Measurements from ENCODE around the gene PRELID3B.
"Not testable (repeated sequence)": the region's sequence is repeated elsewhere in the genome, so short reads cannot be mapped to it uniquely, and the experiment has no call there.

Gene PRELID3B

DNA sequence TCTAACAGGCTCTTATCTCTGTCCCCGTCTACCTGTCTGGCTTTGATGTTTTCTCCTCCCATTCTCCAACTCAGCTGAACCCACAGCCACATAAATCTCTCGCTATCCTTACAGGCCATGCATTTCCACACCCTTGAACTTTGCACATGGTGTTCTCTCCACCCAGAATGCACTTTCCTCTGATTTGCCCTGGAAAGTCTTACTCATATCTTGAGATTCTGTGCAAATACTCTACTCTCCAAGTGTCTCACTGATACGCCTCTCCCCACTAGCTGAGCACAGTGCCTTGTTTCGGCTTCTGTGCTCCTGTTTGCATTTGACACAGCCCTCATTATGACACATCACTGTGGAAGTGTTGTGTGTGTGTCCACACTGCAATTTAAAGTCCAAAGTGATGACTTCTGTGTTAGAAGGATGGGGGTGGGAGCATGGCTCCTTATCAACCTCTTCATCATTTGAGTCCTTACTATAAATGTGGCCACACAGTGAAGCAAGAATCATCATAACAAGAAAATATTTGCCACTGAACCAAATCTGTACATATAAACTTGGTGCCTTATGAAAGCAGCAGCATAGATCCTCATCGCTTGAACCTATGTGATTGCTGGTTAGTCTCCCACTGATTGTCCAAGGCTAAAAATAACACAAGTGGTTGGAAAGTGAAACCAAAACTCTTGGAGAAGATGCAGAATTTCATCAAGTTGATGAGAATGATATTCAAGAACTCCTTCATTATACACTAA is 5.5 kb upstream of the PRELID3B start:
- DNase-seq = peak; percentile 25

GRCh38 chr20:59046862-59047261 is 4.3 kb upstream of the PRELID3B start:
- no peak for DNase-seq

DNA sequence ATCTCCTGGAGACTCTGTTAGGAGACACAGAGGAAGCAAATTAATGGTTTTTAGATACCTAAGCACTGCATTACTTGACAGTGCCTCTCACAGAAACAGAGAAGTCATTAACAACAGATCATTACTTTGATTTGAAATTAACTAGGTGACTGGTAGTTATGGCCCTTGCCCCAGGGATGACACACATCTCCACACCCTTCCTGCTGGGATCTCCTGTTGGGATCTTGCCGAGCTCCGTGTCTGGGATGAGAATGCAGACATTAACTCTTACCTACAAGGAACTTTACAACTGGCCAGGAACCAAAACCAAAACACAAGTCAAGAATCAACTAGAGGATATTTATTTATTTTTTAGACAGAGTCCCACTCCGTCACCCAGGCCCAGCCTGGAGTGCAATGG is 2.2 kb upstream of the PRELID3B start:
- no peak for DNase-seq

DNA sequence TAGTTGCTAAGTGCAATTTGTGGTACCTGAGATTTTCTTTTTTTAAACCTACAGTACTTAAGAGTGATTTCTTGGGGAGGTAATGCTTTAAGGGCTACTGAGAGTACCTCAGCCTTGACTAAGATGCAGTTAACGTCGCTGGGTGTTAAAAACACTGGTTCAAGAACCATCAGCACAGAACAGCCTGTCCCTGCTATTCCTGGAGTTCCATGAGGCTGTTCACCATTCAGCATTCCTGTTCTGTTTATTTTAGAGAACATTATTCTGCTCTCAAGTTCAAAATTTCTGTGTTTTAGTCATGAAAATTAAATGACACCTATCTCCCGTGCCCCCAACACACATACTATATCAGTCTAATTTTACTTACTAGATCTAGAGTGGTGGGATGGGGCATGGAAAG is 1.7 kb upstream of the PRELID3B start:
- no peak for DNase-seq

DNA sequence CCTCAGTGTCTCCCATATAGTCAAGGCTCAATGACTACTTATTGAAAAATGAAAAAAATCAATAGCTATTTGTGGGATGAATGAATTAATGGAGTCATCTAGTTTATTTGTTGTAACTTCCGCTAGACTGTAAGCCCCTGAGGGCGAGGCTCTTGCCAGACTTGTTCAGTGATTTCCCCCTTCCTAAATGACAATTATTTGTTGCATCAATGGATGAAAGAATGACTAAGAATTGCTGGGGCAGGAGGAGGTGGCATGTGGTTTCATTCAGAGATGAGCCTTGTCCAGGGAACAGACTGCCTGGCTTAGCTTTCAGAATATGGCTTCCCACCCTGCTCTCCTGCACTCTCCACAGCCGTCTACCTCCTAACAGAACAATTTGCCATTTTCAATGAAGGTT is 1.1 kb upstream of the PRELID3B start:
- no peak for DNase-seq

GRCh38 chr20:59042796-59043631 is 428 bp upstream of the PRELID3B start:
- peak; percentile 95 for DNase-seq

DNA sequence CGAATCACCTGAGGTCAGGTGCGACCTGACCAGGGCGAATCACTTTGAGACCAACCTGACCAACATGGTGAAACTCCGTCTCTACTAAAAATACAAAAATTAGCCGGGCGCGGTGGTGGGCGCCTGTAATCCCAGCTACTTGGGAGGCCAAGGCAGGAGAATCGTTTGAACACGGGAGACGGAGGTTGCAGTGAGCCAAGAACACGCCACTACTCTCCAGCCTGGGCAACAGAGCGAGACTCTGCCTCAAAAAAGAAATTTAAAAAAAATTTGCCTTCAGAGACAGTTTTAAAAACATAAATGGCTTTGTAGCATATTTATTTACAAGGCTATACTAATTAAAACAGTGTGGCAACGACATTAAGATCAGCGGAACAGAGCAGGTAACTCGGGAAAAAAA is 1.1 kb downstream of the PRELID3B start:
- DNase-seq = not testable (repeated sequence)

GRCh38 chr20:59040667-59041066 is 1.9 kb downstream of the PRELID3B start:
- DNase-seq = no peak

GRCh38 chr20:59039233-59039632 is 3.4 kb downstream of the PRELID3B start:
- DNase-seq = no peak

DNA sequence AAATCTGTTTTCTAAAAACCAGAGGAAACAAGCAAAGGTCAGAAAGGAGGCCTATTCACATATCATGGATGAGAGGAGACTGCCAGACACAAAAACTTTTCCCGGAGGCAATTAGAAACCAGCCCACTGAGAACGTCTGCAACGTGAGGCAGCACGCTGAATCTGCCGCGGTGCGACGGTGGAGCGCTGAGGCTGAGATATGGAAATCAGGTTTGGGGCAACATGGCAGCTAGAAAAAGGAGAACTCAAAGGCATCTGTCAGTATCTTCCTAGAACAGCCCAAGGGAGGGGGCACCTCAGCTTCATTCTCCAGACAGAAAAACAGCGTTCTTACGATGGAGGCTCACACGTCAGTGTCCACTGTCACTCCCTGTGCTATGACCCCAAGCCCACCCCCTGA is 5.2 kb downstream of the PRELID3B start:
- no peak for DNase-seq

- DNase-seq = no peak
These were observed 7.2 kb downstream of the PRELID3B start for GRCh38 chr20:59035381-59035780.

DNA sequence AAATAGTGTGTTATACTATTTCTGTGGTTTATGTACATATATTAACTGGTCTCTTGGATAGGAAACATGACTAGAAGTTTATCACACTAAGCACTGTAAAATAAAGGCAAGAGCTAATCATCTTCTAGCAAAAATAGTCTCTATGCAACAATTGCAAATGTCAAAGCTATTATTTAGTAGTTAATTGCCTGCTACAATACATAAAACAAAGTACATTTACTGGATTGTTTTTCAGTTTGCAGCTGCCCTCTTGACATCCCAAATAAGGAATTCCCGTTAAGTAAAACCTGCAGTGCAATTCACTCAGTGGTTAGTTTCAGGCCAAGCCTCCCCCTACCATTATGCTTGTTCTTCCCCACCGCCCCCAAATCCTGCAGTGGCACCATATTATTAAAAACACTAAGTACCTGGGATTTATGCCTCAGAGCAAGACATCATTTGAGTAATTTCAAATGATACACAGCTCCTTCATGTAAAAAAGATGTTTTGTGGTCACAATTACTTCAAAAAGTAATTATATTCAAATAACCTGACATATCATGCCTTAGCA is 8.9 kb downstream of the PRELID3B start:
- no peak for DNase-seq

- DNase-seq = no peak
These were observed 9.5 kb downstream of the PRELID3B start for GRCh38 chr20:59033093-59033492.

GRCh38 chr20:59032713-59033059 is 9.9 kb downstream of the PRELID3B start:
- no peak for DNase-seq

DNA sequence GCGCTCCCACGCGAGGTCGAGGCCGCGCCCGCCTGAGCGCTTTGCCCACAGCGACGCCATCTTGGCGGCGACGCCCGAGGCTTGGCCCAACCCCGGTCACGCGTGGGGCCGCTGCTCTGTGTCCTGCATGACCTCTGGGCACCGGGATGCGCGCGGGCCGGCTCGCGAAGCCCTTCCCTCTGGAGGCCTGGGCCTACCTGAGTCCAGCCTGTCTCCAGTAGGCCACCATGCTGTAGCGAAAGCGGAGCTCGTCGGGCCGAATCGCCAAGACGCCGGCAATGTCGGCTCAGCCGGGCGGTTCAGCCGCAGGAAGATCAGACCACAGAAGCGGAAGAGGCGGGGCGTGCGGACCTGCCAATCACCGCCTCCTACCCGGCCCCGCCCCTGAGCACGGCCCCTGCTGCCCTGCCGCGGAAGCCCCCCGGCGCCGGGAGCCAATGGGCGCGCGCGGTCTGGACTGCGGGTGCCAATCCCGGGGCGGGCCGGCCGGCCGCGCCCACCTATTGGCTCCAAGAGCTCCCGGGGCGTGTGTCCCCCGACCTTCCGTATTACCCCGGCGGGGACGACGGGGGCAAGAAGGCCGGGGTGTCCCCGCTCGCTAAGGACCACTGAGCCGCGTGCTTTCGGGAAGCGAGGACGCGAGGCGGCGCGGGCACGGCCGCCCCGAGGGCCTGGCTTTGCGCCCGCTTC is 10.4 kb downstream of the PRELID3B start, which contains the start of gene ATP5F1E:
Gene ATP5F1E (minus strand): TSS at position 313 of the 690 bp plus-strand sequence. CDS start 84 bp downstream, at position 229.
- DNase-seq = peak; percentile 96

DNA sequence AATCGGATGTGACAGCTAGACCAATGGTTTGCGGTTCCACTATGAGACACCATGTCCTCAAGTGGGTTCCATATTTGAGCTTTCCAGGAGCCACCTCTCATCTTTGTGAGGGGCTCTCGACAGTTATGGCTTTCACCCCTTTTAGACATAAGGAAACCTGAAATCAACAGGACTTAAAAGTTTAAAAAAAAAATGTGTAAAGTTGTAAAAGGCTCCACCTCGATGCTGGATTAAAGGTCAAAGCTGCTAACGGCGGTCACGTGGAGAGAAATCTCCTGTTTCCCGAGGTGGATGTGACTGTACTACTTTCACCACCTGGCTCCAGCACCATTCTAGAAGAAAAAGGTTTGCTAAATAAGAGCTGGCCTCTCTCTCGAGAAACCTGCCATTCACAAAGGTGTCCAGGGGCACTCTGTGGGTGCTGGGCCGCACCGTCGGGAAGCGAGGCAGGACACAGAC is 11.0 kb downstream of the PRELID3B start:
- DNase-seq = peak; percentile 23

DNA sequence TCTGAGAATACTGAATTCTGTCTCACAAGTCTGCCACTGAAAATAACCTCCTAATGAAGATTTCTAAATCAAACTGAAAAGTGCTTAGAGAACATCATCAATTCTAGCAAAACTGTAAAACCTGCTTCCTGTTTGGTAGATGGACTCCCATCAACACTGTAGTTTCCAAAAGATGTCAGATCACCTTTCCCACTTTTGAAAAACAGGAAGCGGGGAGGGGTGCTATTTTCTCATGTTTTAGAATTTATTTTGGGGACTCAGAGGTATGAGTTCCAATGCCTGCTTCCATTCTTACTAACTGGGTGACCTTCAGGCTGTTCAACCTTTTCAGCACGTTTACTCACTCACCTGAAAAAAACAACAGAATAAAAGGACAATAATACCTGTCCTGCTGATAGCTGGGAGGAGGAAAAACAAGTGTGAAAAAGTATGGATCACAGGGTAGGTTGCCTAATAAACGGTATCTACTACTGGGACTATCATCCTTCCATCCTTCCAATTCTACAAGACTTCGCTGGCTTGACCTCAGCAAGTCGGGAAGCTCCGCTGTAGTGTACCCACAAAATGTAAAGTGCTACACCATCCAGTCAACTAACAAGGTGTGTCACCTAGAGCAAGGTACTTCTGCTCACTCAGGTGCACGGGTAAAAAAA is 11.5 kb downstream of the PRELID3B start:
- DNase-seq = no peak

DNA sequence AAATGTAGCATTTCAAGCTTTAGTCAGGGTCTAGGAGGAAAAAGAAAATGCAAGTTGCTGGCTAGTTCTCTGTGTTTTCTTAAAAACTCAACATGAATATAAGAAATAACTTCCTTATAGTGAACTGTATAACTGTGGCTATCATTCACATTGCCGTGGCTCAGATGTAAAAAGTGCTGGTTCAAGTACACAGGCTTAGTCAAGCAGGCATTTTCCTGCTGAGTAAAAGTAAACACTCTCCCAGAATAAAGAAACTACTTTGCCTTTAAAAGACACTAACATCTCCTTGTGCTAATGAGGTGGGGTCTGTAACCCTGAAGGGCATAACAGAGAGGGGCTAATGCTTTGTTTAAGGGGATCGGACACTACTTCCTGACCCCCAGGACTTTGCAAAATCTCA is 13.8 kb downstream of the PRELID3B start:
- no peak for DNase-seq

DNA sequence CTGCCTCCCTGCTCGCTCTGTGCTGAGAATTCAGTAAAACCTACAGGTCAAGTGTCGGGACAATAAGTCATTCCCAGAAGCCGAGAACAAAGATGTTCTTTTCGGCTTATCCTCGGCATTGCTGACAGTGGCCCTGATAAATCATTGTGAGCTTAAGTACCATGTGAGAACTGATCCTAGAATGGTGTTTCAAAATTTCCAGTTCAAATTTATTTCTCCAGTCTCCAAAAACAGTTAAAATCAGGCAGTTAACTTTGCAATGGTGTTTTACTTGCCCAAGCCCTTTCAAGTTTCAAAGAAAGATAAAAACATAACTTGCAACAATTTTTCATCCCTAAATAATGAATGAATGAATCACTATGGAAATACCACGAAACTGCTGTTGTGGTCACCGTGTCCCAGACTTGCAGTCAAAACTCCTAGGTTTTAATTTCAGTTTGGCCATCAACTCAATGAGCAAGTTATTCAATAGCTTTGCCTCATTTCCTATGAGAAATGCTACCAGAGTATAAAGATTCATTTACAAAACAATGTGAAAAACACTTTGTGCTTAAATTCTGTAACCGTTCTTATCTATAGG is 14.8 kb downstream of the PRELID3B start:
- no peak for DNase-seq

DNA sequence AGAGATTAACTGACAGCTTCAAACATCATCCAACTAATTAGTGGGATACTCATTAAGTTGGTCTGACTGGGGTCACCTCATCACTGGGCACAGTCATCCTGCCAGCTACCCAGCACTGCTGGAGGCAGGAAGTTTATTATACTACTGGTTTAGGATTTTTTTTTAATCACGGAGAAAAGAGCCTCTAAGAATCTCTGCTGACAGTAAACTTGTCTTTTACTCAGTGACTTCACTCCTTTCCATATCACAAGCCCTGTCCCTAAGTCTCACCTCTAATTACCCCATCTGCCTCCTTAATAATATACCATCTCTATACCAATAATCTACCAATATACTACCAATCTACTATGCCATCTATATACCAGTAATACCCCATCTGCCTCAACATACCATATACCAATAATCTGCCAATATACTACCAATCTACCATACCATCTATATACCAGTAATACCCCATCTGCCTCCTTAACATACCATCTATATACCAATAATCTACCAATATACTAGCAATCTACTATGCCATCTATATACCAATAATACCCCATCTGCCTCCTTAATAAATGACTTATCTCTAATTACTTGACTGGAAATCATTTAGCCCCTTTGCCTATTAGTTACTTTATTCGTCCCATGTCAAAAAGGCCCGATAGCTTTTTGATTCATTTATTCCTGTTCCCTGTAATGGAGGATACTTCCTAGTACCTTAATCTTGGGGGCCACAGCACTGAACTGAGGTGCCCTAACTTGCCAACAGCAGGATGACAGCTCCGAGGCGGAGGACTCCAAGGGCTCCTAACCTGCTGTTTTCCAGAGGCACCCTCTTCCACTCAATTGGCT is 15.5 kb downstream of the PRELID3B start:
- no peak for DNase-seq

GRCh38 chr20:59025511-59025910 is 17.1 kb downstream of the PRELID3B start:
- no peak for DNase-seq
